GM18861 (cell line): ENCODE results near the gene TMCC1.
"Not testable (repeated sequence)": the region's sequence is repeated elsewhere in the genome, so short reads cannot be mapped to it uniquely, and the experiment has no call there.

ENCODE experiments used
- ATAC-seq: cut with Tn5 transposase; IDR thresholded peaks from one replicate; pipeline ENCODE4 v1.9.1; 2021; ENCODE audit not compliant: unreplicated experiment

Gene TMCC1

GRCh38 chr3:129892857-129893580 is 492 bp downstream of the TMCC1 start:
- peak; percentile 21 for ATAC-seq

- ATAC-seq = no peak
Observed at GRCh38 chr3:129892486-129892856, 1.0 kb downstream of the TMCC1 start.

- ATAC-seq = no peak
Observed at GRCh38 chr3:129890891-129891290, 2.6 kb downstream of the TMCC1 start.

GRCh38 chr3:129890125-129890524 is 3.4 kb downstream of the TMCC1 start:
- no peak for ATAC-seq

- no peak for ATAC-seq
Observed at GRCh38 chr3:129888771-129889170, 4.7 kb downstream of the TMCC1 start.

GRCh38 chr3:129881261-129881660 is 12.2 kb downstream of the TMCC1 start:
- ATAC-seq = no peak

- no peak for ATAC-seq
Observed at GRCh38 chr3:129878355-129878754, 15.2 kb downstream of the TMCC1 start.

GRCh38 chr3:129874479-129874878 is 19.0 kb downstream of the TMCC1 start:
- not testable (repeated sequence) for ATAC-seq

GRCh38 chr3:129868912-129869311 is 24.6 kb downstream of the TMCC1 start:
- ATAC-seq = no peak

- ATAC-seq = no peak
Observed at GRCh38 chr3:129867506-129868124, 25.9 kb downstream of the TMCC1 start.

GRCh38 chr3:129865806-129866205 is 27.7 kb downstream of the TMCC1 start:
- no peak for ATAC-seq

GRCh38 chr3:129864519-129864918 is 29.0 kb downstream of the TMCC1 start:
- ATAC-seq = no peak

- no peak for ATAC-seq
Observed at GRCh38 chr3:129859272-129859671, 34.2 kb downstream of the TMCC1 start.

GRCh38 chr3:129857899-129858298 is 35.6 kb downstream of the TMCC1 start:
- no peak for ATAC-seq

GRCh38 chr3:129856790-129857189 is 36.7 kb downstream of the TMCC1 start:
- not testable (repeated sequence) for ATAC-seq

- no peak for ATAC-seq
Observed at GRCh38 chr3:129855832-129856419, 37.6 kb downstream of the TMCC1 start.

- ATAC-seq = no peak
Observed at GRCh38 chr3:129855170-129855831, 38.2 kb downstream of the TMCC1 start.

- no peak for ATAC-seq
Observed at GRCh38 chr3:129854460-129854859, 39.1 kb downstream of the TMCC1 start.

GRCh38 chr3:129845956-129846355 is 47.6 kb downstream of the TMCC1 start:
- ATAC-seq = no peak

GRCh38 chr3:129840707-129841360 is 52.7 kb downstream of the TMCC1 start:
- ATAC-seq = no peak

GRCh38 chr3:129838086-129838485 is 55.4 kb downstream of the TMCC1 start:
- ATAC-seq = no peak
